Mononuclear cell (primary cell): Measurements from ENCODE around the gene KRTAP19-7. TPM values are rescaled to one million over a fixed set of nuclear protein-coding genes. Genes with fewer than 3 reads are reported as not detected.

ENCODE experiments used
- H3K27me3 ChIP-seq: 2 replicates; pipeline ENCODE4 v1.6.0; 2011; ENCODE audit warnings: low read length, control low read depth; ENCODE audit not compliant: insufficient read depth
- H3K4me1 ChIP-seq: 2 replicates; pipeline ENCODE4 v1.5.1; 2011; ENCODE audit warnings: mild to moderate bottlenecking, low read length, control low read depth; ENCODE audit not compliant: insufficient read depth
- H3K4me3 ChIP-seq: 2 replicates; pipeline ENCODE4 v1.5.1; 2011; ENCODE audit warnings: mild to moderate bottlenecking, low read length, moderate library complexity
- H3K9me3 ChIP-seq: 2 replicates; pipeline ENCODE4 v1.5.1; 2011; ENCODE audit warnings: low read depth, mild to moderate bottlenecking, control low read depth, low read length
- total RNA-seq: library from RNA; depleted of rRNA; stranded (reverse); fragments of >200 nt; gene quantifications from one replicate; pipeline ENCODE4 v1.2.3, GENCODE V29; 2012

Gene KRTAP19-7
- total RNA-seq, 1 donor, result not detected

DNA sequence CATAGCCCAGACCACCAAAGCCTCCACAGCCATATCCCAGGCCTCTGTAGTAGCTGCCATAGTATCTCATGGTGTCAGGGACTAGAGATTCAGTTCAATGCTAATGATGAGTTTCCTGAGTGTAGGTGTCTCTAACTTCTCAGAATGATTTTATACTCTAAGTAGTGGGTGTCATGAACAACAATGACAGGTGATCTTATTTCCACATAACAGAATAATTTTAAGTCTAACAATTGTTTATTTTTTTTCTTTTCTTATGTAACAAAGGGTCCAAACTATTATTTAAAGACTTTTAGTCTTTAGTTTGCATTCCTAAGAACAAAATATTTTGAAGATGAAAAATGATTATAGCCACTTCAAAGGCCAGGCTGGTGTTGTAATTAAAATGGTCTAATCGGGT is 19.4 kb downstream of the KRTAP19-7 start, which contains the start of gene KRTAP19-6:
Gene KRTAP19-6, minus strand, starts transcription at position 101 of the 400 bp plus-strand sequence. Its CDS starts 31 bp downstream, at position 70.
- Histone ChIP-seq H3K27me3 (no peaks in the 10 kb centered on the region), H3K9me3 (no peaks in the 10 kb centered on the region), H3K4me3 (no peak within 1 kb of the TSS), H3K4me1 (no peaks in the 10 kb centered on the region)

DNA sequence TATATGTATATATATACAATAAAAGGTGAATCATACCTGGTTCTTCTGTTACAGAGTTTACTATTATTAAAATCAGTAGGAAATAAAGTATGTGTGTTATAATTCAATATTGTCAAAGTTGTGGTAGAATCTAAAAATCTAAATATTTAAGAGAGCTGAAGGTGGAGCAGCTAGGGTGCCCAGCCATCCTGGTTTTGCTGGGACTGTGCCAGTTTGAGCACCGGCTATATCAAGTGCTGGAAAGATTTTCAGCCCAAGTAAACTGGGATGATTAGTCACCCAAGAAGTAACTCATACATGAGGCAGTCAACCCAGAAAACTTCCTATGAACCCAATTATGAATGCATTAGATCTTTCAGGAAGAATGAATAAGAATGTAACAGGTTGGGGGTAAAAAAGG is 42.2 kb downstream of the KRTAP19-7 start:
- no peak overlapping the region for H3K4me3 ChIP-seq
- H3K4me1 ChIP-seq, result no peaks in the 10 kb centered on the region
- peaks cover 4% of the 10 kb centered on the region for H3K9me3 ChIP-seq
- H3K27me3 ChIP-seq, result no peaks in the 10 kb centered on the region

DNA sequence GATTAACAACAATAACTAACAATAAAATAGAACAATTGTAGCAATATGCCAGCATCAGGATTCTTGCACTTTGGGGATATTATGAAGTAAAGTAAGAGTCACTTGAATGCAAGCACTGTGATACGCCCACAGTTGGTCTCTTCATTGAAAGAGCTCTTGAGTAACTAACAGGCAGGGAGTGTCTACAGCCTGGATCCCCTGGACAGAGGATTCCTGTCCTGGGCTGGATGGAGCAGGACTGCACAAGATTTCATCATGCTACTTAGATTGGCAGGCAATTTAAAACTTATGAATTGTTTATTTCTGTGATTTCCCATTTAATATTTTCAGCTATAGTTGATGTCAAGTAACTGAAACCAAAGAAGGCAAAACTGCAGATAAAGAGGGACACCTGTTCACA is 45.4 kb downstream of the KRTAP19-7 start:
- H3K4me1 ChIP-seq, result no peaks in the 10 kb centered on the region
- peaks cover 4% of the 10 kb centered on the region for H3K9me3 ChIP-seq
- no peak overlapping the region for H3K4me3 ChIP-seq
- no peaks in the 10 kb centered on the region for H3K27me3 ChIP-seq

Other genes starting within 250 kb of the KRTAP19-7 start
- not detected for gene KRTAP26-1, start 241.0 kb downstream of the KRTAP19-7 start, total RNA-seq
- not detected for gene KRTAP27-1, start 223.6 kb downstream of the KRTAP19-7 start, total RNA-seq
- gene KRTAP23-1, start 212.7 kb downstream of the KRTAP19-7 start, total RNA-seq, result not detected
- gene KRTAP13-2, start 189.0 kb downstream of the KRTAP19-7 start, total RNA-seq, result not detected
- not detected for gene KRTAP13-1, start 165.3 kb downstream of the KRTAP19-7 start, total RNA-seq
- not detected for gene KRTAP13-3, start 135.4 kb downstream of the KRTAP19-7 start, total RNA-seq
- gene KRTAP13-4, start 131.1 kb downstream of the KRTAP19-7 start, total RNA-seq, result not detected
- not detected for gene KRTAP15-1, start 121.0 kb downstream of the KRTAP19-7 start, total RNA-seq
- gene KRTAP19-1, start 80.9 kb downstream of the KRTAP19-7 start, total RNA-seq, result not detected
- not detected for gene KRTAP19-2, start 73.9 kb downstream of the KRTAP19-7 start, total RNA-seq
- not detected for gene KRTAP19-3, start 69.3 kb downstream of the KRTAP19-7 start, total RNA-seq
- not detected for gene KRTAP19-4, start 64.1 kb downstream of the KRTAP19-7 start, total RNA-seq
- not detected for gene KRTAP19-5, start 59.2 kb downstream of the KRTAP19-7 start, total RNA-seq
- gene KRTAP19-6, start 19.4 kb downstream of the KRTAP19-7 start, total RNA-seq, result not detected
- gene KRTAP22-2, start 29.1 kb upstream of the KRTAP19-7 start, total RNA-seq, result not detected
- not detected for gene KRTAP6-3, start 31.1 kb upstream of the KRTAP19-7 start, total RNA-seq
- gene KRTAP6-2, start 37.6 kb upstream of the KRTAP19-7 start, total RNA-seq, result not detected
- not detected for gene KRTAP22-1, start 39.8 kb upstream of the KRTAP19-7 start, total RNA-seq
- gene KRTAP6-1, start 52.6 kb upstream of the KRTAP19-7 start, total RNA-seq, result not detected
- gene KRTAP20-1, start 55.1 kb upstream of the KRTAP19-7 start, total RNA-seq, result not detected
- not detected for gene KRTAP20-4, start 59.3 kb upstream of the KRTAP19-7 start, total RNA-seq
- gene KRTAP20-2, start 73.9 kb upstream of the KRTAP19-7 start, total RNA-seq, result not detected
- gene KRTAP20-3, start 81.5 kb upstream of the KRTAP19-7 start, total RNA-seq, result not detected
- gene KRTAP21-3, start 157.5 kb upstream of the KRTAP19-7 start, total RNA-seq, result not detected
- not detected for gene KRTAP21-2, start 185.9 kb upstream of the KRTAP19-7 start, total RNA-seq
- gene KRTAP21-1, start 194.1 kb upstream of the KRTAP19-7 start, total RNA-seq, result not detected